ENCODE results near the gene CA10. TPM values are rescaled to one million over a fixed set of nuclear protein-coding genes. Genes with fewer than 3 reads are reported as not detected.

The CA10 gene
- total and polyA plus RNA-seq, 2 of the 4 experiments (the other 2 are of a cell fraction) = not detected

- H3K18ac ChIP-seq (ENCODE audit: low read depth, low read length) = no peak overlapping the region
- no peak overlapping the region for H3K14ac ChIP-seq (replicated peaks; ENCODE audit: low read depth, low read length)
- H2BK5ac ChIP-seq (ENCODE audit: low read depth, low read length, poor library complexity, severe bottlenecking) = no peak overlapping the region
- DNase-seq = no peak
- no peak overlapping the region for H3K4me3 ChIP-seq (ENCODE audit: insufficient read depth, low read depth, low read length)
- in situ Hi-C loops (cut with MboI; ENCODE audit: low sequenced_read_pairs) = no loop called here
- no peak overlapping the region for H2BK120ac ChIP-seq (ENCODE audit: low read depth, low read length)
- no TSS peak for BruUV-seq (replicated peaks)
- H2AK5ac ChIP-seq (ENCODE audit: low read depth, low read length) = no peak overlapping the region
- H4K91ac ChIP-seq (ENCODE audit: insufficient read depth, low read depth, low read length) = no peak overlapping the region
- H3K27me3 ChIP-seq (ENCODE audit: control insufficient read depth, insufficient read depth, low read length) = no peaks in the 10 kb centered on the region
- no peak for ATAC-seq (ENCODE audit: low read depth)
- WGBS, 2 experiments (ENCODE audit: extremely low coverage in 2 of 2, insufficient read length in 1 of 2) = no CpG with 5 or more reads among the region's 3 CpGs
- no peak overlapping the region for H3K9ac ChIP-seq (ENCODE audit: low read depth, low read length)
- ChIA-PET CTCF (no interaction called here), POLR2A (ENCODE audit: unreplicated experiment) (no interaction called here)
- no peak overlapping the region for H4K5ac ChIP-seq (ENCODE audit: low read depth, low read length)
- intact Hi-C loops (cut with micrococcal nuclease) = no loop called here
- H3K9me3 ChIP-seq (ENCODE audit: control insufficient read depth, insufficient read depth, low read length) = peaks cover 15% of the 10 kb centered on the region
- no peak overlapping the region for H3K56ac ChIP-seq (ENCODE audit: extremely low read depth, insufficient read depth, low read length)
- H3K79me1 ChIP-seq (ENCODE audit: low read depth in 1 of 2, low read length in 2 of 2) = no peaks in the 10 kb centered on the region
- no peak overlapping the region for H3K27ac ChIP-seq (ENCODE audit: insufficient read depth, low read length)
- H2BK20ac ChIP-seq (ENCODE audit: low read depth, low read length) = no peak overlapping the region
- dilution Hi-C loops (cut with HindIII; ENCODE audit: low sequenced_read_pairs, unreplicated experiment) = no loop called here
- no peak overlapping the region for H3K4me2 ChIP-seq (ENCODE audit: low read depth, low read length)
- H4K8ac ChIP-seq (ENCODE audit: low read depth in 2 of 2, low read length in 2 of 2) = no peak overlapping the region
- no peak for TF ChIP-seq RFX5 (IDR thresholded peaks at IDR 0.05; ENCODE audit: low read depth, low read length)
- TF ChIP-seq, protein P1, sequence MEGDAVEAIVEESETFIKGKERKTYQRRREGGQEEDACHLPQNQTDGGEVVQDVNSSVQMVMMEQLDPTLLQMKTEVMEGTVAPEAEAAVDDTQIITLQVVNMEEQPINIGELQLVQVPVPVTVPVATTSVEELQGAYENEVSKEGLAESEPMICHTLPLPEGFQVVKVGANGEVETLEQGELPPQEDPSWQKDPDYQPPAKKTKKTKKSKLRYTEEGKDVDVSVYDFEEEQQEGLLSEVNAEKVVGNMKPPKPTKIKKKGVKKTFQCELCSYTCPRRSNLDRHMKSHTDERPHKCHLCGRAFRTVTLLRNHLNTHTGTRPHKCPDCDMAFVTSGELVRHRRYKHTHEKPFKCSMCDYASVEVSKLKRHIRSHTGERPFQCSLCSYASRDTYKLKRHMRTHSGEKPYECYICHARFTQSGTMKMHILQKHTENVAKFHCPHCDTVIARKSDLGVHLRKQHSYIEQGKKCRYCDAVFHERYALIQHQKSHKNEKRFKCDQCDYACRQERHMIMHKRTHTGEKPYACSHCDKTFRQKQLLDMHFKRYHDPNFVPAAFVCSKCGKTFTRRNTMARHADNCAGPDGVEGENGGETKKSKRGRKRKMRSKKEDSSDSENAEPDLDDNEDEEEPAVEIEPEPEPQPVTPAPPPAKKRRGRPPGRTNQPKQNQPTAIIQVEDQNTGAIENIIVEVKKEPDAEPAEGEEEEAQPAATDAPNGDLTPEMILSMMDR (conservative IDR thresholded peaks at IDR 0.05; ENCODE audit: low read depth, low read length) = no peak
- TF ChIP-seq BHLHE40 (IDR thresholded peaks at IDR 0.05; ENCODE audit: low read depth, low read length) = no peak
- no peak for TF ChIP-seq CEBPB (IDR thresholded peaks at IDR 0.05; ENCODE audit: low read depth, low read length)
- no peak for TF ChIP-seq POLR2A (IDR thresholded peaks at IDR 0.05; ENCODE audit: low read depth, low read length)
- TF ChIP-seq, protein P2, sequence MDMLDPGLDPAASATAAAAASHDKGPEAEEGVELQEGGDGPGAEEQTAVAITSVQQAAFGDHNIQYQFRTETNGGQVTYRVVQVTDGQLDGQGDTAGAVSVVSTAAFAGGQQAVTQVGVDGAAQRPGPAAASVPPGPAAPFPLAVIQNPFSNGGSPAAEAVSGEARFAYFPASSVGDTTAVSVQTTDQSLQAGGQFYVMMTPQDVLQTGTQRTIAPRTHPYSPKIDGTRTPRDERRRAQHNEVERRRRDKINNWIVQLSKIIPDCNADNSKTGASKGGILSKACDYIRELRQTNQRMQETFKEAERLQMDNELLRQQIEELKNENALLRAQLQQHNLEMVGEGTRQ (IDR thresholded peaks at IDR 0.05; ENCODE audit: low read depth, low read length) = no peak
- TF ChIP-seq RCOR1 (IDR thresholded peaks at IDR 0.05; ENCODE audit: insufficient replicate concordance, low read length) = no peak
- TF ChIP-seq SMC3 (IDR thresholded peaks at IDR 0.05; ENCODE audit: low read depth, low read length) = no peak
- TF ChIP-seq MAFK (IDR thresholded peaks at IDR 0.05; ENCODE audit: low read depth, low read length) = no peak
- no peak overlapping the region for H3K23ac ChIP-seq (ENCODE audit: low read depth, low read length)
- no peak overlapping the region for H2BK15ac ChIP-seq (ENCODE audit: low read depth, low read length)
- no peak overlapping the region for H2AFZ ChIP-seq (replicated peaks; ENCODE audit: low read length, poor library complexity)
- H3K4me1 ChIP-seq (ENCODE audit: control insufficient read depth, insufficient read depth, low read length) = no peaks in the 10 kb centered on the region
- H4K20me1 ChIP-seq (ENCODE audit: insufficient read depth, low read length) = no peaks in the 10 kb centered on the region
- H2AK9ac ChIP-seq (replicated peaks; ENCODE audit: low read depth, low read length, poor library complexity) = no peak overlapping the region
- H3K36me3 ChIP-seq (ENCODE audit: control insufficient read depth, insufficient read depth, low read length) = no peaks in the 10 kb centered on the region
- H3K9me1 ChIP-seq (ENCODE audit: insufficient read depth, low read length) = no peaks in the 10 kb centered on the region
- no peak overlapping the region for H3K4ac ChIP-seq (ENCODE audit: low read depth, low read length)
These were observed 254.1 kb downstream of the CA10 start for GRCh38 chr17:51904379-51904778.
